Skeletal muscle satellite cell (primary cell): ENCODE results near the gene OXNAD1.
A peak's percentile ranks its signal among the peaks of the same experiment; 100 is the strongest.

ENCODE experiments used
- H3K27me3 ChIP-seq: 2 replicates; pipeline ENCODE4 v1.7.0; 2013; ENCODE audit warnings: low read length; ENCODE audit not compliant: control insufficient read depth, insufficient read depth
- H3K36me3 ChIP-seq: 2 replicates; pipeline ENCODE4 v1.7.0; 2013; ENCODE audit warnings: mild to moderate bottlenecking, control low read depth, low read length; ENCODE audit not compliant: insufficient read depth
- H3K4me1 ChIP-seq: 2 replicates; pipeline ENCODE4 v1.7.0; 2013; ENCODE audit warnings: low read length; ENCODE audit not compliant: control insufficient read depth, insufficient read depth
- H3K4me2 ChIP-seq: 2 replicates; pipeline ENCODE4 v1.7.0; 2013; ENCODE audit warnings: mild to moderate bottlenecking, low read length
- H3K4me3 ChIP-seq: 2 replicates; pipeline ENCODE4 v1.7.0; 2013; ENCODE audit warnings: low read length
- H3K9ac ChIP-seq: 2 replicates; pipeline ENCODE4 v1.7.0; 2013; ENCODE audit warnings: mild to moderate bottlenecking, low read depth, low read length, moderate library complexity
- H3K9me3 ChIP-seq: replicated peaks from 2 replicates; pipeline ENCODE4 v1.7.0; 2013; ENCODE audit warnings: mild to moderate bottlenecking, control low read depth, low read length

Gene OXNAD1

GRCh38 chr3:16335333-16335732, 70.3 kb downstream of the OXNAD1 start:
- no peaks in the 10 kb centered on the region for H3K27me3 ChIP-seq
- H3K9me3 ChIP-seq, result no peaks in the 10 kb centered on the region
- H3K4me2 ChIP-seq, result no peak overlapping the region
- H3K9ac ChIP-seq, result no peak overlapping the region
- peaks cover 21% of the 10 kb centered on the region for H3K36me3 ChIP-seq
- H3K4me1 ChIP-seq, result peaks cover 34% of the 10 kb centered on the region
- no peak overlapping the region for H3K4me3 ChIP-seq

GRCh38 chr3:16335772-16336645, 71.0 kb downstream of the OXNAD1 start:
- H3K9me3 ChIP-seq, result no peaks in the 10 kb centered on the region
- no peaks in the 10 kb centered on the region for H3K27me3 ChIP-seq
- H3K4me3 ChIP-seq, result no peak overlapping the region
- peaks cover 34% of the 10 kb centered on the region for H3K4me1 ChIP-seq
- no peak overlapping the region for H3K9ac ChIP-seq
- H3K4me2 ChIP-seq, result no peak overlapping the region
- H3K36me3 ChIP-seq, result peaks cover 21% of the 10 kb centered on the region

GRCh38 chr3:16336825-16337224, 71.8 kb downstream of the OXNAD1 start:
- Histone ChIP-seq H3K36me3 (peaks cover 21% of the 10 kb centered on the region), H3K27me3 (no peaks in the 10 kb centered on the region)

GRCh38 chr3:16337856-16338540, 73.0 kb downstream of the OXNAD1 start:
- H3K9me3 ChIP-seq, result no peaks in the 10 kb centered on the region
- no peaks in the 10 kb centered on the region for H3K27me3 ChIP-seq
- no peak overlapping the region for H3K4me2 ChIP-seq
- H3K9ac ChIP-seq, result peak overlapping the region; percentile 27
- no peak overlapping the region for H3K4me3 ChIP-seq
- peaks cover 26% of the 10 kb centered on the region for H3K4me1 ChIP-seq
- peaks cover 21% of the 10 kb centered on the region for H3K36me3 ChIP-seq

More at GRCh38 chr3:16336825-16337224, 71.8 kb downstream of the OXNAD1 start:
- no peak overlapping the region for H3K4me3 ChIP-seq
- no peaks in the 10 kb centered on the region for H3K9me3 ChIP-seq
- H3K4me2 ChIP-seq, result no peak overlapping the region
- peaks cover 34% of the 10 kb centered on the region for H3K4me1 ChIP-seq
- no peak overlapping the region for H3K9ac ChIP-seq

- peak overlapping the region; percentile 27 for H3K9ac ChIP-seq
- no peak overlapping the region for H3K4me3 ChIP-seq
- no peaks in the 10 kb centered on the region for H3K9me3 ChIP-seq
- peaks cover 19% of the 10 kb centered on the region for H3K4me1 ChIP-seq
- H3K4me2 ChIP-seq, result peak overlapping the region; percentile 8
- no peaks in the 10 kb centered on the region for H3K27me3 ChIP-seq
- H3K36me3 ChIP-seq, result peaks cover 21% of the 10 kb centered on the region
Measured at GRCh38 chr3:16338999-16339398, 74.0 kb downstream of the OXNAD1 start.

GRCh38 chr3:16343101-16343500, 78.1 kb downstream of the OXNAD1 start:
- Histone ChIP-seq H3K36me3 (peaks cover 6% of the 10 kb centered on the region), H3K4me3 (no peak overlapping the region), H3K4me2 (no peak overlapping the region), H3K9ac (no peak overlapping the region), H3K4me1 (peaks cover 15% of the 10 kb centered on the region), H3K9me3 (no peaks in the 10 kb centered on the region), H3K27me3 (no peaks in the 10 kb centered on the region)

GRCh38 chr3:16346413-16347081, 81.5 kb downstream of the OXNAD1 start:
- Histone ChIP-seq H3K9me3 (no peaks in the 10 kb centered on the region), H3K36me3 (peaks cover 19% of the 10 kb centered on the region), H3K9ac (no peak overlapping the region), H3K4me3 (no peak overlapping the region), H3K27me3 (no peaks in the 10 kb centered on the region), H3K4me2 (no peak overlapping the region), H3K4me1 (peaks cover 25% of the 10 kb centered on the region)

- Histone ChIP-seq H3K9me3 (no peaks in the 10 kb centered on the region), H3K36me3 (peaks cover 19% of the 10 kb centered on the region), H3K4me2 (no peak overlapping the region), H3K27me3 (no peaks in the 10 kb centered on the region), H3K9ac (no peak overlapping the region), H3K4me1 (peaks cover 32% of the 10 kb centered on the region), H3K4me3 (no peak overlapping the region)
Measured at GRCh38 chr3:16347548-16347947, 82.5 kb downstream of the OXNAD1 start.

- Histone ChIP-seq H3K9ac (no peak overlapping the region), H3K9me3 (no peaks in the 10 kb centered on the region), H3K27me3 (no peaks in the 10 kb centered on the region), H3K4me3 (no peak overlapping the region), H3K4me1 (peaks cover 32% of the 10 kb centered on the region), H3K4me2 (peak overlapping the region; percentile 29), H3K36me3 (peaks cover 19% of the 10 kb centered on the region)
Measured at GRCh38 chr3:16349986-16350596, 85.1 kb downstream of the OXNAD1 start.

GRCh38 chr3:16350597-16351318, 85.7 kb downstream of the OXNAD1 start:
- Histone ChIP-seq H3K36me3 (peaks cover 20% of the 10 kb centered on the region), H3K9ac (no peak overlapping the region), H3K27me3 (no peaks in the 10 kb centered on the region), H3K4me2 (peak overlapping the region; percentile 29), H3K9me3 (no peaks in the 10 kb centered on the region), H3K4me3 (no peak overlapping the region), H3K4me1 (peaks cover 32% of the 10 kb centered on the region)
